Measurements from ENCODE around the gene HSPG2. TPM values are rescaled to one million over a fixed set of nuclear protein-coding genes. Genes with fewer than 3 reads are reported as not detected.

Gene HSPG2
- total and polyA plus RNA-seq, 12 donors: 38.7 to 558 (median 273) TPM

DNA sequence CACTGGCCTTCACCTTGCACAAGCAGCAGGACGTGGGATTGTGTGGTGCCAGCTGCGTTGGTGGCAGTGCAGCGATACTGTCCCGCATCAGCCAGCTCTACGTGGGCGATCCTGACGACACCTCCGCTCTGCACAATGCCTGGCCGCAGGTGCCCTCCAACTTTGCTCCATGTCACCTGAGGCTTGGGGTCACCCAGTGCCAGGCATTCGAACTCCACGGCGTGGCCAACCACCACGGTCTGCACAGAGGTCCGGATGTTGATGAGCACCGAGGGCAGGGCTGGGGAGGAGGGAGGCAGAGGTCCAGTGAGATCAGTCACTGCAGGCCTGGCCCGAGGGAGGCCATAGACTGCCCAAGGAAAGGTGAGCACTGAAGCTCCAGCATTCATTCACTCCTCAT, 102.4 kb downstream of the HSPG2 start:
- H3K27ac ChIP-seq: no peak overlapping the region
- H3K36me3 ChIP-seq (replicated peaks in 1 of 2): peaks cover 0 to 96% of the 10 kb centered on the region in 2 donors
- intact Hi-C loops (cut with DNase I): no loop called here
- no peak overlapping the region for H3K4me3 ChIP-seq
- WGBS, 4 donors: 94 to 100% (median 97%) methylated on average over 3 to 16 of the region's 16 CpGs
- no peaks in the 10 kb centered on the region for H3K9me3 ChIP-seq (replicated peaks in 1 of 3)
- no peak for DNase-seq
- no peaks in the 10 kb centered on the region for H3K27me3 ChIP-seq
- no peaks in the 10 kb centered on the region for H3K4me1 ChIP-seq (replicated peaks in 1 of 2)
- TF ChIP-seq POLR2A (IDR thresholded peaks at IDR 0.05): no peak
- TF ChIP-seq, protein P1, sequence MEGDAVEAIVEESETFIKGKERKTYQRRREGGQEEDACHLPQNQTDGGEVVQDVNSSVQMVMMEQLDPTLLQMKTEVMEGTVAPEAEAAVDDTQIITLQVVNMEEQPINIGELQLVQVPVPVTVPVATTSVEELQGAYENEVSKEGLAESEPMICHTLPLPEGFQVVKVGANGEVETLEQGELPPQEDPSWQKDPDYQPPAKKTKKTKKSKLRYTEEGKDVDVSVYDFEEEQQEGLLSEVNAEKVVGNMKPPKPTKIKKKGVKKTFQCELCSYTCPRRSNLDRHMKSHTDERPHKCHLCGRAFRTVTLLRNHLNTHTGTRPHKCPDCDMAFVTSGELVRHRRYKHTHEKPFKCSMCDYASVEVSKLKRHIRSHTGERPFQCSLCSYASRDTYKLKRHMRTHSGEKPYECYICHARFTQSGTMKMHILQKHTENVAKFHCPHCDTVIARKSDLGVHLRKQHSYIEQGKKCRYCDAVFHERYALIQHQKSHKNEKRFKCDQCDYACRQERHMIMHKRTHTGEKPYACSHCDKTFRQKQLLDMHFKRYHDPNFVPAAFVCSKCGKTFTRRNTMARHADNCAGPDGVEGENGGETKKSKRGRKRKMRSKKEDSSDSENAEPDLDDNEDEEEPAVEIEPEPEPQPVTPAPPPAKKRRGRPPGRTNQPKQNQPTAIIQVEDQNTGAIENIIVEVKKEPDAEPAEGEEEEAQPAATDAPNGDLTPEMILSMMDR (IDR thresholded peaks at IDR 0.05): no peak

DNA sequence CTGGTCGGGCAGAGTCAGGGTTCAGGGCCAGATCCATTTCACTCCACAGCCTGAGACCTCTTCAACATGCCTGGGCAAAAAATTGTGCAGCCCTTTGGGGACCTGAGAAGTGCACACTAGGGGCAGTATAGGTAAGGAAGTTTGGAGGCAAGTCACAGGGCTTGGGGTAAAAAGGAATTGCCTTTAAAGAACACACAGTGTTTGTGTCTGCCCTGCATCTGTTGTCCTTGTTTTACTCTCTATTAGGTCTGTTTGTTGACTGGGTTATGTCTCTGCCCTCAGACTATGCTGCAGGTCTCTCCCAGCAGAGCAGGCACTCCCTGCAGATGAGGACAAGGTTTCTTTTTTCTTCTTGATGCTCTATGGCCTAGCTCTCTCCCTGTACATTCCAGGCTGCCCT, 103.0 kb downstream of the HSPG2 start:
- intact Hi-C loops (cut with DNase I): no loop called here
- Histone ChIP-seq H3K27me3 (no peaks in the 10 kb centered on the region), H3K27ac (no peak overlapping the region), H3K9me3 (replicated peaks in 1 of 3) (no peaks in the 10 kb centered on the region), H3K4me3 (no peak overlapping the region), H3K4me1 (replicated peaks in 1 of 2) (no peaks in the 10 kb centered on the region), H3K36me3 (replicated peaks in 1 of 2) (peaks cover 0 to 96% of the 10 kb centered on the region in 2 donors)
- DNase-seq: no peak
- no peak for TF ChIP-seq POLR2A (IDR thresholded peaks at IDR 0.05)
- TF ChIP-seq, protein P1 (IDR thresholded peaks at IDR 0.05): no peak
- 69 to 88% (median 85%) methylated on average over 1 of the region's 1 CpG for WGBS, 4 donors

DNA sequence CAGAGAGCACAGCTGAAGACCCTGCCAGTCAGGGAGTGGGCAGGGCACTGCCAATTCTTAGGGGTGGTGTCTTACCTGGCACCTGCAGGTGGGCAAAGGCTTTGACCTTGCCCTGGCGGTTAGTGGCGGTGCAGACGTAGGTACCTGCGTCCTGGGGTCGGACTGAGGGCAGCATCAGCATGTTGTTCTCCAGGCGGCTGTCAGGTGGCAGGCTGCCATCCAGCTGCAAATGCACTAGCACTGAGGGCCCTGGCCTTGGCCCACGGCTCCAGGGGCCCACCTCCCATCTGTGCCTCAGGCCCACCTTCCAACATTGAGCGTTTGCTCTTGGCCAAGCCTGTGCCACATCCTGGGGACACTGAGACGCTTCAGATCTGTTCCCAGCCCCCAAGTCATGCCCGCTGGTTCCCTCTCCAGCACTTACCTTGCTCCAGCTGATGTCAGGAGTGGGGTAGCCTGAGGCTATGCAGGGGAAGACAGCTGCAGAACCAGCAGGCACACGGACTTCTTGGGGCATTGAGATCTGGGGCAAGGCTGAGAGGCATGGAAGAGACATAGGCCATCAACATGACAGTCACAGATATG, 103.6 kb downstream of the HSPG2 start:
- Histone ChIP-seq H3K27ac (no peak overlapping the region), H3K4me3 (no peak overlapping the region), H3K9me3 (replicated peaks in 1 of 3) (no peaks in the 10 kb centered on the region), H3K4me1 (replicated peaks in 1 of 2) (no peaks in the 10 kb centered on the region), H3K36me3 (replicated peaks in 1 of 2) (peaks cover 0 to 96% of the 10 kb centered on the region in 2 donors), H3K27me3 (no peaks in the 10 kb centered on the region)
- 73 to 100% (median 81%) methylated on average over 1 to 11 of the region's 11 CpGs for WGBS, 4 donors
- no peak for DNase-seq
- TF ChIP-seq, protein P1 (IDR thresholded peaks at IDR 0.05): no peak
- no peak for TF ChIP-seq POLR2A (IDR thresholded peaks at IDR 0.05)
- intact Hi-C loops (cut with DNase I): no loop called here

DNA sequence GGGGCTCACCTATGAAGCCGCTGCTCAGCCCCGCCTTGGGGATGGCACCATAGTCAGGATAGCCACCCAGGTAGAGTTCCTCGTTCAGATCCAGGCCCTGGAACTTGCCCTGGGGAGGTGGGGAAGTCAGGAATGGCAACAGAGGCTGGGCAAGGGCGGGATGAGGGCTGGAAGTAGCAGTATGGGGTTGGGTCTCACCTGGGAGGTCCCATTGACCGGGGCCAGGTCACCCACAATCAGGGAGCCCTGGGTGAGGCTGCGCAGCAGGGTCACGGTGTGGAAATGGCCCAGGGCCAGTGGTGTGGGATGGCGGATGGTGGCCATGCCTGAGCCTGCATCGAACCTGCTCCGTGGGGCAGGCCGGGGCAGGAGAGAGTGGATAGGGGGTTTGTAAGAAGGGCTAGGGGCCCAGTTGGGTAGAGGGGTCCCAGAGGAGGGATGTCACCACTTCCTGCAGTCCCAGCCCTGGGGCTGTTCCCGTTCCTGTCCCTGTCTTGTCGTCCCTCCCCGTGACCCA, 105.6 kb downstream of the HSPG2 start:
- peaks cover 0 to 96% of the 10 kb centered on the region in 2 donors for H3K36me3 ChIP-seq (replicated peaks in 1 of 2)

More for the DNA sequence above, 105.6 kb downstream of the HSPG2 start:
- no peak for TF ChIP-seq POLR2A (IDR thresholded peaks at IDR 0.05)
- TF ChIP-seq, protein P1 (IDR thresholded peaks at IDR 0.05): no peak
- no peaks in the 10 kb centered on the region for H3K27me3 ChIP-seq
- intact Hi-C loops (cut with DNase I): no loop called here
- H3K4me3 ChIP-seq: no peak overlapping the region
- H3K4me1 ChIP-seq (replicated peaks in 1 of 2): no peaks in the 10 kb centered on the region
- DNase-seq: no peak
- no peaks in the 10 kb centered on the region for H3K9me3 ChIP-seq (replicated peaks in 1 of 3)
- no peak overlapping the region for H3K27ac ChIP-seq
- WGBS, 4 donors: 88 to 92% (median 91%) methylated on average over 11 to 14 of the region's 14 CpGs
